Cardiac fibroblast (primary cell): ENCODE data around the gene APBA1.

ENCODE experiments used
- DNase-seq, 2 donors: peaks; one replicate each; pipeline versions ENCODE4 v3.0.0 to v3.0.0-alpha.2; 2010; ENCODE audit warnings: low read depth in 2 of 2
- H3K4me3 ChIP-seq, 2 donors: replicated peaks in 1 of 2; 1 replicate in 1 of 2; 2 replicates in 1 of 2; pipeline ENCODE4 v1.5.1; 2011; ENCODE audit warnings: low read depth in 2 of 2, low read length in 2 of 2, mild to moderate bottlenecking in 2 of 2, moderate library complexity in 1 of 2
- TF ChIP-seq, protein P1 (sequence below): IDR thresholded peaks from one replicate; pipeline ENCODE4 v1.5.1; 2011; ENCODE audit warnings: low read depth, mild to moderate bottlenecking, low read length, inconsistent platforms

APBA1 gene

DNA sequence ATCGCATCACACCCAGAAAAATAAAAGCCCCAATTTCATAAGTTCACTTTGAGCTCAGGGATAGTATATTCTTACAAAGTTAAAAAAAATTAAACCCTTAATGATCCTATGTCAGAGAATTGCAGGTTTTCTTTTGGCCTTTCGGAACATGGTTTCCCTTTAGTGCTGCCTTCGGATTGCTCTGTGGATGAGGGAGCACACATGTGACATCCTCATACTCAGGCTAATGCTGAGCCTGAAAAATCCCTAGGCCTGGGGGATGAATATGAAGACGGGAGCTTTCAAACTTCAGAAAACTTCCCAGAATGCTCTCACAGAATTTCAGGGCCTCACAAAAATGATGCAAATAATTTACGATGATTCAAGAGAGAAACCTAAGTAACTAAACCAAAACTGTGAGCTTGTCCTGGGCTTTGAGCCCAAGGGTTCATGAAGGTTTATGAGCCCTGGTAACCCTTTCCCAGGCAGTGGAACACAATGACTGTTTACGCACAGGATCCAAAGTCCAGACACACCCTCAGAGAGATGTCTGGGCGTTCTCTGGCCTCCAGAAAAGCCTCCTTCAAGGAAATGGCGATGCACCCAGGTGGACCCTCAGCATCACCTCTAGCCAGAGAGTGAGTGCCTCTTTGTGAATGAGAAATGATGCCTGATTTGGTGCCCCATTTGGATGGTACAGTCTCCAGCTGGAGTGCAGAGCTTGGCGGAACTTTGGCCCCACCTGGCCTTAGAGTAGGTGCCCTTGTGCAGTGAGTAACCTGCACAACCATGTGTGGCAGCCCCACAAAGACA lies 201.8 kb downstream of the APBA1 start:
- no peak for DNase-seq
- TF ChIP-seq, protein P1, sequence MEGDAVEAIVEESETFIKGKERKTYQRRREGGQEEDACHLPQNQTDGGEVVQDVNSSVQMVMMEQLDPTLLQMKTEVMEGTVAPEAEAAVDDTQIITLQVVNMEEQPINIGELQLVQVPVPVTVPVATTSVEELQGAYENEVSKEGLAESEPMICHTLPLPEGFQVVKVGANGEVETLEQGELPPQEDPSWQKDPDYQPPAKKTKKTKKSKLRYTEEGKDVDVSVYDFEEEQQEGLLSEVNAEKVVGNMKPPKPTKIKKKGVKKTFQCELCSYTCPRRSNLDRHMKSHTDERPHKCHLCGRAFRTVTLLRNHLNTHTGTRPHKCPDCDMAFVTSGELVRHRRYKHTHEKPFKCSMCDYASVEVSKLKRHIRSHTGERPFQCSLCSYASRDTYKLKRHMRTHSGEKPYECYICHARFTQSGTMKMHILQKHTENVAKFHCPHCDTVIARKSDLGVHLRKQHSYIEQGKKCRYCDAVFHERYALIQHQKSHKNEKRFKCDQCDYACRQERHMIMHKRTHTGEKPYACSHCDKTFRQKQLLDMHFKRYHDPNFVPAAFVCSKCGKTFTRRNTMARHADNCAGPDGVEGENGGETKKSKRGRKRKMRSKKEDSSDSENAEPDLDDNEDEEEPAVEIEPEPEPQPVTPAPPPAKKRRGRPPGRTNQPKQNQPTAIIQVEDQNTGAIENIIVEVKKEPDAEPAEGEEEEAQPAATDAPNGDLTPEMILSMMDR: no peak

DNA sequence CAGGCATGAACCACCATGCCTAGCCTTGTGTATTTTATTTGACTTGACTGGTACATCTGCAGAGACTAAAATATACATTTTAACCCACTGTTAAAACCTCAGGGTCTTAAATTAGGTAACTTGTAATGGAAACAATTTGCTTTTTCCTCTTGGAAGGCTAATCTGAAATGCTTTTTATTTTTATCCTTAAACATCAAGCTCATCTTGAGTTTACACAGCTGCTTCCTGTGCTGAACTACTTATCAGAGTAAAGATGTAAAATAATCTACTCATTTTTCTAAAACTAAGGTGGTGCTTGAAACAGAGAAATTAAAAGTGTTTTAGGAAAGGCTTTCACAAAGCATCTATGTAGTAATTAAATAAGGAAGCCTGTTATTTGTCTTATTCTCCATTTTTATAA lies 203.0 kb downstream of the APBA1 start:
- no peak overlapping the region for H3K4me3 ChIP-seq
- TF ChIP-seq, protein P1: no peak
- no peak for DNase-seq

More for the DNA sequence above, 201.8 kb downstream of the APBA1 start:
- no peak overlapping the region for H3K4me3 ChIP-seq

DNA sequence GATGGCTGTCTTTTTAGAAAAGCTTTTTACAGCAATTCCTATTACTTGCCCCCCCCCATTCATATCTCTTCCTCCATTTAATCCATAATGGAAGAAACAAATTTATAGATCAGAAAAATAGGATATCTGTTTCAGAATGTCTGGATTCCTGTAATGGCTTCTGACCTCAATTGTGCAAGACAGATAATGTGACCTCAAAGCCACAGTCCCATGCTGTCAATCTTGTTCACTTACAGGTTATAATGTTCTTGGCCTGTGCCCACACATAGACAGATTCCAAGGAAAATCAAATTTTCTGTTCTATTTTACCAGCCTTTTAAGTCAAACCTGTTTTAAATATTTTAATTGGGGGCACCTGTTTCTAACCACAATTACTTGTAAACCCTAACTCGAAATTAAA lies 203.8 kb downstream of the APBA1 start:
- TF ChIP-seq, protein P1: no peak
- no peak overlapping the region for H3K4me3 ChIP-seq
- DNase-seq: no peak

DNA sequence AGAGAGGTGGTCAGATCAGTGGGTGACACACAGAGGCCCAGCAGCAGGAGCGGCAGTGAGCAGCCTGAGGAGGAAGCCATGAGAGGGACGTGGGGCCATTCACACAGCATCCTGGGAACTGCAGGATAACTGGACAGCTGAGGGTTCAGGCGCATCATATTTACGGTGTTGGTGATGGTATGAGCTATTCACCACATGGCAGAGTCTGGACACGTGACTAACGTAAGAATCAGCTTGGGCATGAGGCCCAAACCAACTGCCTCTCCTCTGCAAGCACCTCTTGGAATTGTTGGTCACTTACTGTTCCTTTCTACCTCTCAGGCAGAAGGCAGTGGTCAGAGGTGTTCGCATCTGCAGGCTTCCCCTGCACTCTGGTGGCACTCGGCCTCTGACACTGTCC lies 206.0 kb downstream of the APBA1 start:
- peak; percentile 7 to 29 for DNase-seq
- TF ChIP-seq, protein P1: no peak
- H3K4me3 ChIP-seq: no peak overlapping the region

DNA sequence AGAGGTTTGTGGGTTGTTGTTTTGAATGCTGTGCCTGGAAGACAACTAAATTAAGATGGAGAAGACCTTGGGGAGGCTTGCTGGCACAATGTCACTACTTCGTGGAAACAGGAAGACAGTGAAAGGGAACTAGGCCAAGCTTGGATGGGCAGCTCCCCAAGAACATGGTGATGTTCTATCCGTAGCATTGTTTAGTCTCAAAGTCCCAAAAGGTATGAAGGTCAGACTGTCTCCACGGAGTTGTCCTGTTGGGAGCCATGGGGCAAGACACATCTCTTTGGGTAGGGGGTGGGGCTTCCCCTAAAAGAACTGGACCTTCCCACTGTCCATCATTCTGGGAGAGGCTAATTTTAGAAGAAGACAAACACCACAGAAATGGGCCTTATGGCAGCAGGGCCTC lies 206.7 kb downstream of the APBA1 start:
- TF ChIP-seq, protein P1: no peak

DNA sequence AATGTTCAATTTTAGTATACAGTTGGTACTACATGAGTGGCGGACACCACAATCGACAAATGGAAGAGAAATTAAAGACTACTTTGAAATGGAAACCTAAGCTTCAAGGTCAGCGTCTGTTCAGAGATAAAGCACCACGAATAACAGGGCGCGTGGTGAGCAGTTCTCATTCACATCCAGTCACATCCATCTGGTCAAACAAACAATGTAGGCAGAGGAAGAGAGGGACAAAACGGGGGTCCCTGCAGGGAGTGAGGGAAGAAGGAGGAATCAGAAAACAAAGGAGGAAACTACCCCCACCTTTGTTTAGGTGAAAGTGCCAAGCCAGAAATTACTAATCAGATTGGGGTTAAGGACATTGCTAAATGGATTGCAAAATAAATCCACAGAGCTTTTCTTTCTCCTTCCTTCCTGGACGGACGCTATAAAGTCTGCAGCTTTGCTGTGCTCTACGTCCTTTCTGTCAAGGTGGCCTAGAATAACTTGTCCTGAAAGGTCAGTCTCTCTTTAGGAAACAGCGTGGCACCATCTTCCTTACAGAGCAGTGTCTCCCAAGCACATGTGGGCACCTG lies 208.6 kb downstream of the APBA1 start:
- no peak overlapping the region for H3K4me3 ChIP-seq
- no peak for DNase-seq
- TF ChIP-seq, protein P1: no peak

More for the DNA sequence above, 206.7 kb downstream of the APBA1 start:
- H3K4me3 ChIP-seq: no peak overlapping the region
- DNase-seq: no peak

DNA sequence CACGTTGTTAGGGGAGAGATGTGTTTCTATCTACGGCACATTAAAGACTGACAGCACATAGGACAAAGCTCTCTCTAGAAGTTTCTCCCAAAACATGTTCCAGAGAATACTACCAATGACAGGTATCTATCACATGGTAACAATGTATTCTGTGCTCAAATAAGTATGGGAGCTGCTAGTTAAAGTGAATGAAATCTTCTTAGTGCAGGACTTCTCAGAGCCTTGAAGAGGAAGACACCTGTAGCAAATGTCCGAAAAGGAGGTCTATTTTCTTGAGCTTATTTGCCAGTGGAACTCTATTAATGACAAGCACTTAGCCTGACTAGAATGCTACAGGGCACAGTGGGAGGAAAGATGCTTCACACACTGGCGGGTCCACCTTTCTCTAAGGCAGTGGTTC lies 209.8 kb downstream of the APBA1 start:
- TF ChIP-seq, protein P1: no peak
- no peak overlapping the region for H3K4me3 ChIP-seq

More for the DNA sequence above, 209.8 kb downstream of the APBA1 start:
- no peak for DNase-seq
